C4-2B (cell line): Measurements from ENCODE around the gene DHRS12.

ENCODE experiments used
- H3K27ac ChIP-seq: fragments of 450-650 bp; 2 replicates; pipeline ENCODE4 v1.5.1; 2017
- ZFX ChIP-seq: fragments of 450-650 bp; IDR thresholded peaks from 2 replicates; pipeline ENCODE4 v1.6.1; 2017
- TF ChIP-seq, protein P1 (sequence below): fragments of 450-650 bp; conservative IDR thresholded peaks from 2 replicates; pipeline ENCODE4 v1.5.1; 2017; ENCODE audit warnings: mild to moderate bottlenecking

The DHRS12 gene

DNA sequence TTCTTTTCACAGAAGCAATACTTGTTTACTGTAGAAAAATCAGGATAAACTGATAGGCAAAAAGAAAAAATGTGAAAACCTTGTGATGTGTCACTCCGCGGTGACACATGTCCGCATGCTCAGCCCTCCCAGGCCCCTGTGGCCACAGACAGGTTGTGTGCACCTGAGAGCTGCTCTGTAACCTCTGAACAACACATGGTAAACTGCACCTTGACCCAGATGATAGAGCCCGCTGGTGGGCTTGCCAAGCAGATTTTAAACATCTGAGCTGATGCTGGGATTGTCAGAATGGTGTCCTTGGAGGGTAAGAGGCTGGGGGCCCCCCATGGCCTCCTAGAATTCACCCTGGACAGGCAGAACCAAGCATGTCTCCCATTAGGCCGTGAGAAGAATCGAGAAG, 33.8 kb downstream of the DHRS12 start:
- TF ChIP-seq, protein P1, sequence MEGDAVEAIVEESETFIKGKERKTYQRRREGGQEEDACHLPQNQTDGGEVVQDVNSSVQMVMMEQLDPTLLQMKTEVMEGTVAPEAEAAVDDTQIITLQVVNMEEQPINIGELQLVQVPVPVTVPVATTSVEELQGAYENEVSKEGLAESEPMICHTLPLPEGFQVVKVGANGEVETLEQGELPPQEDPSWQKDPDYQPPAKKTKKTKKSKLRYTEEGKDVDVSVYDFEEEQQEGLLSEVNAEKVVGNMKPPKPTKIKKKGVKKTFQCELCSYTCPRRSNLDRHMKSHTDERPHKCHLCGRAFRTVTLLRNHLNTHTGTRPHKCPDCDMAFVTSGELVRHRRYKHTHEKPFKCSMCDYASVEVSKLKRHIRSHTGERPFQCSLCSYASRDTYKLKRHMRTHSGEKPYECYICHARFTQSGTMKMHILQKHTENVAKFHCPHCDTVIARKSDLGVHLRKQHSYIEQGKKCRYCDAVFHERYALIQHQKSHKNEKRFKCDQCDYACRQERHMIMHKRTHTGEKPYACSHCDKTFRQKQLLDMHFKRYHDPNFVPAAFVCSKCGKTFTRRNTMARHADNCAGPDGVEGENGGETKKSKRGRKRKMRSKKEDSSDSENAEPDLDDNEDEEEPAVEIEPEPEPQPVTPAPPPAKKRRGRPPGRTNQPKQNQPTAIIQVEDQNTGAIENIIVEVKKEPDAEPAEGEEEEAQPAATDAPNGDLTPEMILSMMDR = no peak
- TF ChIP-seq ZFX = no peak
- H3K27ac ChIP-seq = no peak overlapping the region

DNA sequence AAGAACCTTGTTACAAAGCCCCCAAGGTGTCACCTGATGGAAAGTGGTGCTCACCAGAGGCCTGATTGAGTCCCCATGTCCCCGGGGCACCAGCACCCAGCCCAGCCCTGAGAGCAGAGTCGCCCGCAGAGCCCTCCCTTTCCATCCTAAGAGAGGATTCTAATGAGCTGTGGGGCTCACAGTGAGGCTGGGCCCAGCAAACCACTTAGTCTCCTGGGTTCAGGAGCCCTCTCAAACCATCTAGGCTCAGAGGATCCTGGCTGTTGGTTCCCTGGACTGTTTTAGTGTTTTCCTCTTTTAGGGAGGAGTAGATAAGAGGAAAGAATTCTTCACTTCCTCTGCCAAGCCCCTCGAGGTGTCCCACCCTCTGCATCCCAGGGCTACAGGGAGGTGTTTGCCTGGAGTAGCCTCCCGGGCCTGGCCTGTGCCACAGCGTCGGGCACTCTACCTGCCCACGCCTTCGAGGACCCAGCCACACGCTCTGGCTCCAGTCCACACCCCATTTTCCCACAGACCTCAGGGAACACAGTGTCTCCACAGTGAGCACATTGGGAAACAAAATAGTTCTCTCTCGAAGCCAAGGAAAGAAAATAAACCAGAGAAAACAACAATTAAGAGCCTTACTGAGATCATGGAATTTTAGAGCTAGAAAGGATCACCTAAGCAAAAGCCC, 34.4 kb downstream of the DHRS12 start:
- no peak overlapping the region for H3K27ac ChIP-seq
- TF ChIP-seq, protein P1 = no peak
- TF ChIP-seq ZFX = no peak

DNA sequence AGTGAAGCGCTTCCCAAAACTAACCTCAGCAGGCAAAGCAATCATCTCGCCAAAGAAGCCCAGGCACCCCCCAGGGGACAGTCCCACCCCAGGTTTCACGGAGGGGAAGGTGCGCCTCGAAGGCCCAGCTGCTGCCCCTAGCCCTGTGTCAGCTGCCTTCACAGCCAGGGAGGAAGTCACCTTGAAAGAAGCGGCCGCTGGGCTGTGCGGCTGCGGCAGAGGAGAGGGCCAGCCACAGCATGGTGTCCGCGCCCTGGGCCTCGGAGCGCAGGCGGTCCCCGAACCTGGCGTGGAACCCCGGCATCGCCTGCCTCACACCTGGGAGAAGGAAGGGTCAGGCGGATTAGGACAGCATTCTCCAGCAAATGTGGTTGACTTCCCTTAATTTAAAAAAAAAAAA, 35.0 kb downstream of the DHRS12 start:
- no peak for TF ChIP-seq ZFX
- TF ChIP-seq, protein P1 = no peak
- no peak overlapping the region for H3K27ac ChIP-seq

DNA sequence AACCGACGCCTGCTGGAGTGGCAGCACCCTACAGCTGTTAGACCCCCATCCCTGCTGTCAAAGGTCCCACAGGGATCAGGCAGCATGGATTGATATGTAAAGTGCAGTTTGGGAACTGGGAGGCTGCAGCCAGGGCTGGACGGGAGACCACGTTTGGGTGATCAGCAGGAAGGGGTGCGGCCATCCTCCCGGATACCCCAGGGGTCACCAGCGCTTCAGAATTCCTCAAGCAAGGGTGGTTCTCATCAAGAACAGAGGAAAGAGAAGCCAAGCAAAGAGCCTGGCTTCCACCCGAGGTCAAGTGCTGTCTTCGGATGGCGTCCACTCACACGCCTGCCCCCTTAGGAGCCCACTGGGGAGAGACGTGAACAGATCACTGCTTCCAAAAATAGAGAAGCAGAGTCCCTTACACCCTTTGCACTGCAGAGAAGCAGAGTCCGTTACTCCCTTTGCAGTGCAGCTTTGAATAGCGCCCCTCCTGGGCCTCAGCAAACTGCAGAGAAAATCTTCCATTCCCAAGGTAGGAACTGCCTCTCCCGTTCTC, 35.5 kb downstream of the DHRS12 start:
- no peak for TF ChIP-seq ZFX
- TF ChIP-seq, protein P1 = no peak
- H3K27ac ChIP-seq = no peak overlapping the region

DNA sequence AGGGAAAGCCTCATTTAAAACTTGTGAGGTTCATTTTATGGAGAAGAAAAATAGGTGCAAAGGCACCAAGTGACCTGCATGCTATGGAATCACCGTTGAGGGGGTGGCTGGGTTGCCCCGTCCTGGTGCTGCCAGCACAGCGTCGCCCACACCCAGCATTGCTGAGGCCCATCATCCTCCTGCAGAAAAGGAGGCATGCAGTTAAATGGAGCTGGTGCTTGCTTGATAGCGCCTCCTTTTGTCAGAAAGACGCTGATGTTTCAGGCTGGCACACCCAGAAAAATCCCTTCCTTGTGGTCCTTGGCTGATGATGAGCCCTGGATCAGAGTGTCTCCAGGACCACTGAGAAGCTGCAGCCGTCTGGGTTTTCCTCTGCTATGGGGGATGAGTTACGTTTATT, 36.9 kb downstream of the DHRS12 start:
- TF ChIP-seq, protein P1 = no peak; the same call in 1 of the 2 replicates
- no peak for TF ChIP-seq ZFX
- H3K27ac ChIP-seq = no peak overlapping the region

DNA sequence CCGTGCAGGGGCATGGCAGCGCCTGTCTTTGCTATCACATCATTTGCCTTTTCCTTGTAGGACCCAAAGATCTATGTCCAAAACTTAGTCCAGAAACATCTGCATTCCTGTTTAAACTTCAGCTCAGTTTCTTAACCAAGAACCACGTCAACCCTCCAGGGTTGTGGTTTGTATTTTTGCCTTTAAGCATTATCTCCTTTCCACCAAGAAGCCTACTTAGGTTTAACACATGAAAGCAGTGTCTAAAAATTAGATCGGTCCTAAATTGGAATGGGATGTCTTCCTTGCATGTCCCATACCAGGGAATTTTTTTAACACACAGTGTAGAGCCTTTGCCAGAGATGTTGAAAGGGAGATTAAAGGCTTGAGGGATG, 38.8 kb downstream of the DHRS12 start:
- no peak for TF ChIP-seq ZFX
- TF ChIP-seq, protein P1 = no peak
- H3K27ac ChIP-seq = no peak overlapping the region

DNA sequence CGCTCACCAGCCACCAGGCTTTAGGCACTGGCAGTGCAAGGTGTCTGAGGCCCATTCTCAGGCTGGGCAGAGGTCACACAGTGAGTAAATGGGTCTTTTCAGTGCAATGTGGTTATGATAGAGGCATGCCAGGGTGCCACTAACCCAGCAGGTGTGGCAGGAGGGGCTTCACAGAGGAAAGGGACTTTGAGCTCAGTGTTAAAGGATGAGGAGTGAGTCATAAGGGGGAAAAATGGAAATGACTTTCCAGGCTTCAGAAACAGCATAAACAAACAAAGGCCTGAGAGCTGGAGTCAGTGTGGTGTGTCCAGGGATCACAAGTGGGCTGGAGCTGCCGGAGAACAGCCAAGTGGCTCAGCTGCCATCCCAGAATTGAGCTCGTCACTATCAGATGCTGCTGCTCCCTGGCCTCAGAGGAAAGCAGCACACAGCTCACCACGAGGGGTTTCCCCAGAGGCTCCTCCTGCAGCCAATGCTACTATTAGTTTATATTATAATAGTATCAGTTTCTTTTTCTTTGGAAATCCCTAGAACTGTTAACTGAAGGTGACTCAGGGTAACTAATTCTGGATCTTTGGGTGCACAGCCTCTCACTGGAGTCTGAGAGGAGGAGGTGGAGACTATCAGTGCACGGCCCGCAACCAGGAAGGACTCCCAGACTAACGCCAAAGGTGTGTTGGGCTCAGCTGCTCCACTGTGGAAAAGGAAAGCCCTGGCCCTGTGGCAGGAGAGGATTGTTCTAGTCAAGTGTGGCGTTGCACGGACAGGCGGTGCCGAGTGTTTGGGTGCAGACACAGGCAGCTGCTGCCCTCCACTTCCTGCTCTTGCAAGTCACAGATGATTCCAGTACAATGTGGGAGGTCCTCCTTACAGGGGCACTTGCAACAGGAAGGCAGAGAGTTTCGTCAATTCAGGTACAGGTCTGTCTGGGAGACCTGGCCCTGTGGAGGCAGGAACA, 39.5 kb downstream of the DHRS12 start:
- no peak overlapping the region for H3K27ac ChIP-seq
- TF ChIP-seq, protein P1 = no peak
- no peak for TF ChIP-seq ZFX
